ENCODE data around the gene CAMK1D. TPM values are rescaled to one million over a fixed set of nuclear protein-coding genes. Genes with fewer than 3 reads are reported as not detected.
"Not testable (repeated sequence)": the region's sequence is repeated elsewhere in the genome, so short reads cannot be mapped to it uniquely, and the experiment has no call there.

The CAMK1D gene
- total RNA-seq, 1 experiment from 2014 or later = 0.15 TPM

- DNase-seq (ENCODE audit: low spot score) = no peak
Observed at GRCh38 chr10:12340371-12340770, 9.0 kb upstream of the CAMK1D start.

DNA sequence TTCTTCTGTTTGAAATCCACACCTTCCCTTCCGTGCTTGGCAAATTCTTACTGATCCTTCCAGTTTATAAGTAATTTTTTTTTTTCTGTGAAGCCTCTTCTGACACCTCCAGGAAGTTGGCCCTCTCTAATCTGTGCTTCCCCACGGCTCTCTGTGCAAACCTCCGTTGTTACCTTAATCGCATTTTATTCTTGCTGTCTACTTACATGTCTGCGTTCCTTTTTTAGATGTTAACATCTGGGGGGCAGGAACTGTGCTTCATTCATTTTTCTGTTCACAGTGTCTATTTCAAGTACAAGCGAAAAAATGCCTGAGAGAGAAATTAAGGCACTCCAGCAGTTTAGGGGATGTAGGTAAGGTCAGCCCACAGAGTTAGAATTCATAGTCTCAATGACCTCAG is 8.4 kb upstream of the CAMK1D start:
- no peak for DNase-seq (ENCODE audit: low spot score)

DNA sequence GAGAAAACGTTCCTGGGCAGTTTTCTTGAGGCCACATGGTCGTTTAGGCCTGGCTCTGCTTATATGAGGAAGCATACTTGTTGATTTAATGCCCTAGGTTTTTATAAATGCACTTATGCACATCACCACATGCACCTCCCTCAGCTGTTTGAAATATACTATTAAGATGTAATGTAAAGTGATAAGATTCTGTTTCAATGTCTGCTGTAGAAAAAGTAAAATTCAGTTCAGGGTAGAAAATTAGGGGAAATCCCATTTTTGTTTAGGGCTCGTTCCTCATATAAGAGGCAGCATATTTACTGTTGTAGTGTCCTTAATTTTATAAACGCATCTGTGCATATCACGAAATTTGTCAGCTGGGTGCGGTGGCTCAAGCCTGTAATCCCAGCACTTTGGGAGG is 7.8 kb upstream of the CAMK1D start:
- DNase-seq (ENCODE audit: low spot score) = no peak

DNA sequence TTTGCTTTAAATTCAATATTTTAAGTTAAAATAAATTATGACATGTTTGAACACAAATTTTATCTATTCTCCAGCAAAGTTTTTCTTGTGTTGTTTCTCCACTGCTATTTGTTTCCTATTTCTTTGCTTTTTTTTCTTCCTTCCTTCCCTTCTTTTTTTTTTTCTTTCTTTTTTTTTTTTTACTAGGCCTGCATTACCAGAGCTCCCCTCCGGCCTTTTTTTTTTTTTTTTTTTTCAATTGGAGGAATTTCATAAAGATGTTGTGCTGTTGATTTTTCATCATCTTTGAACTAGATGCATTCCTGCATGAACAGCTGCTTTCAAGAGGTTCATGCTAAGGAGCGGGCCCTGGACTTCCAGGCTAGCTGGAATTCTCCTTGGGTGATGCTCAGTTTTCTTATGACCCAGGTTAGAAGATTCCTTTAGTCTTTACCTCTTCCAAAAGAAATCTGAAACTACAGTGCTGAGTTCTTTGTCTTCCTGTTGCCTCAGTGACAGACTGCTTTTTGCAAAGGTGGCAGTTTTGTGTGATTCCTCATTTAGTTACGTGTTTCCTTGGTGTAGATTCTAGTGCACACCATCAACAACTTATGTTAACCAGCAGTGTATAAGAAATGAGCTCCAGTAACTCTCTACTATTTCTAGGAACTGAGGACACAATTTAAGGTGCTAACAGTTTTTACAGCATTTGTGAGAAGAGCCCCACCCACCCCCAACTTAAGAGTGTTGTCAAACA is 4.8 kb upstream of the CAMK1D start:
- DNase-seq (ENCODE audit: low spot score) = no peak

DNA sequence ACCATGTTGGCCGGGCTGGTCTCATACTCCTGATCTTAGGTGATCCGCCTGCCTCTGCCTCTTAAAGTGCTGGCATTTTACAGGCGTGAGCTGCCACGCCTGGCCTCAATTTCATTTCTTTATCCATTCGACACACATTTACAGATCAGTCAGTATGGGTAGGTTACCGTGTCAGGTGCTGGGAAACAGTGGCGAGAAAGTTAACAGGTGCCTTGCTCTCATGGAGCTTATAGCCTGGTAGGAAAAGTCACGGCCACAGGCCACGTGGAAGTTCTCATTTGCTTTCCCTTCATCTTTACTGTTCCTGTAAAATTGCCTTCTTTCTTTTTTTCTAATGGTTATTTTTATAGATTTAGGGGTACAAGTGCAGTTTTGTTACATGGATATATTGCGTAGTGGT is 2.6 kb upstream of the CAMK1D start:
- DNase-seq (ENCODE audit: low spot score) = no peak

DNA sequence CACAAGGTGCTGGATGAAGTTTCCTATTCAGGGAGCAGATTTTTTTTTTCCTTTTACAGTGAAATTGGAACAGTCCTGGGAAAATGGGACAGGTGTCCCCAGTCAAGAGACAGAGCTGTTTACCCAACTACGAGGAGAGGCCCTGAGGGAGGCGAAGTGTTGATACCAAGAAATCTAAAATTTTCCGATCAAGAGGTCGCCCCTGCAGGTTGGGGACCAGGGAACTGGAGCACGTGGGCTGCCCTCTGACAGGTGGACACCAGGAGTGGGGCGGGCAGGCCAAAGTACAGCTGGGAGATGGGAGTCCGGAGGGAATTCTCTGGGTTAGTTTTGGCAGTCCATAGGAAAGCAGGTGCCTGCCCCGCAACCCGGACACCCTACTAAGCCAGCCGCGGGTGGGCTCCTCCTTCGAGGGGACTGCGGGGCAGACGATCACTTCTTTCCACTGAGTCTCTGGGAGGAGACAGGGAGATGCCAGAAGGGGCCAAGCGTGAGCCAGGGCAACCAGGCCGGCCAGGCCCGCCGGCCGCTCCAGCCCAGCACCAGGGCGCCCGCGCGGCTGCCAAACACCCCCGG is 965 bp upstream of the CAMK1D start:
- DNase-seq (ENCODE audit: low spot score) = no peak

DNA sequence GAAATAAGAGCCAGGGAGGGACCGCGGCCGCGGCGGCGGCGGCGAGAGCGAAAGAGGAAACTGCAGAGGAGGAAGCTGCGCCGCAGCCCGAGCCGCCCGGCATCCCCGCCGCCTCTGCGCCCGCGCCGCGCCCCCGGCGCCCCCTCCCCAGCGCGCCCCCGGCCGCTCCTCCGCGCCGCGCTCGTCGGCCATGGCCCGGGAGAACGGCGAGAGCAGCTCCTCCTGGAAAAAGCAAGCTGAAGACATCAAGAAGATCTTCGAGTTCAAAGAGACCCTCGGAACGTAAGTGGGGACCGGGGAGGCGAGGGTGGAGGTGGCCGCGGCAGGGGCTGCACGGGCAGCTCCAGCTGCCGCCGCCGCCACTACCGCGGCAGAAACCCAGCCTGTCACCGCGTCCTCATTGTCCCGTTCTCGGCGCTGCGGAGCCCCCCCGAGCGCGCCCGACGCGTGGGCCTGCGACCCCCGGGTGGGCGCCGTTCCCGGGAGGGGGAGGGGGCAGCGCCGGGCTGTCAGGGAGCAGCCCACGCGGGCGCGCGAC is 351 bp downstream of the CAMK1D start:
- DNase-seq (ENCODE audit: low spot score) = no peak

- peak; percentile 16 for DNase-seq (ENCODE audit: low spot score)
Observed at GRCh38 chr10:12350167-12350872, 973 bp downstream of the CAMK1D start.

- DNase-seq (ENCODE audit: low spot score) = no peak
Observed at GRCh38 chr10:12350925-12351324, 1.6 kb downstream of the CAMK1D start.

GRCh38 chr10:12351447-12351846 is 2.1 kb downstream of the CAMK1D start:
- DNase-seq (ENCODE audit: low spot score) = no peak

DNA sequence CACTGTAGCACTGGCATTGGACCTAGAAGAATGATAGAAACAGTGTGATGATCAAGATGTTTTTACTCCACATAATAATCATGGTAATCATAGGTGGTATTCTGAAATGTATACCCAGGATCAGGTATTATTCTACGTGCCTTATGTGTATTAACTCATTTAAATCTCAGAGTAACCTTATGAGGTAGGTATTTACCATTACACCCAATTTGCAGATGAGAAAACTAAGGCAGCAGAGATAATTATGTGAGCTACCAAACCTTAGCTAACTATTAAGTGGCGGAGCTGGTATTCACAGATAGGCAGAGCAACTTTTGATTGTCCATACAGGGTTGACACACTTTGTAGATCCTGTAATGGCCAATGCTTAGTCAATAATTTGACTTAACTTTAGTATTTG is 2.5 kb downstream of the CAMK1D start:
- DNase-seq (ENCODE audit: low spot score) = no peak

GRCh38 chr10:12353399-12354242 is 4.3 kb downstream of the CAMK1D start:
- DNase-seq (ENCODE audit: low spot score) = no peak

DNA sequence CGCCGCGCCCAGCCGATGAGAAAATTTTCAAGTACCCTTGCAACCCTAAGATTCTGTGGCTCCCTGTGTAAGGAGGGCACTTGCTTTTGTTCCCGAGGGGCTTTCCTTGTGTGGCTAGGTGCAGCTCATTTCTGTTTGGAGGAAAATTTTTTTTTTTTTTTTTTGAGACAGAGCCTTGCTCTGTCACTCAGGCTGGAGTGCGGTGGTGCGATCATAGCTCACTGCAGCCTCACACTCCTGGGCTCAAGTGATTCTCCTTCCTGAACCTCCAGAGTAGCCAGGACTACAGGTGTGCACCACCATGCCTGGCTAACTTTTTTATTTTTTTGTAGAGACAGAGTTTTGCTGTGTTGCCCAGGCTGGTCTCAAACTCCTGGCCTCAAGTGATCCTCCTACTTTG is 5.3 kb downstream of the CAMK1D start:
- DNase-seq (ENCODE audit: low spot score) = not testable (repeated sequence)

- no peak for DNase-seq (ENCODE audit: low spot score)
Observed at GRCh38 chr10:12355384-12355783, 6.0 kb downstream of the CAMK1D start.

- DNase-seq (ENCODE audit: low spot score) = no peak
Observed at GRCh38 chr10:12357525-12358151, 8.3 kb downstream of the CAMK1D start.

DNA sequence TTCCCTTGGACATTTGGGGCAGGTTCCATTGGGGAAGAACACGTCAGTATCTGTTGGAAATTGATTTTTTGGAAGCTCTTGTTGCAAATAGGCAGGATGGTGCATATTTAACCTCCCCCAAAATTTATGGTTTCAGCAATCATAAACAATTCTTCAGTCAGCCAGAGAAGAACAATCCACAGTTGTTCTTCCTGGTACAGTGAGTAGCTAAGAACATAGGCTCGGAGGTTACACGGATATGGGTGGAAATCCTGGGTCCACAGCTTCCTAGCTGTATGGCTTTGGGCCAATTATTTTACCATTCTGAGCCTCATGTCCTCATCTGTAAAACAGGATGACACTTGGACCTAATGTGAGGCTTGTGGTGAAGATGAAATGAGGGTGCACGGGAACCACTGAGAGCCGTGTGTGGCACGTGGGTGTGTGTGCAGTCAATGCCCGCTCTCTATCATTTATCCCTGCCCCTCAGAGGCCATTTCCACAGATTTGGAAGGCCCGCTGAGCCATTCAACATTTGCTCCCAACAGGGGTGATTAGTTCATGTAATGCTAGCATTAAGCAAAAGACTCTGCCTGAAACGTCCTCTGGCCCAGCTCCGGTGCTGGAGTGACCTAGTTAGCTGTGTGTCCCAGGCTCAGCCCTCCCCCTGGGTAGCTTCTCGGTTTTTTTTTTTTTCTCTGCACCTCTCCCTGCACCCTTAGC is 9.7 kb downstream of the CAMK1D start:
- no peak for DNase-seq (ENCODE audit: low spot score)

GRCh38 chr10:12360461-12360860 is 11.1 kb downstream of the CAMK1D start:
- DNase-seq (ENCODE audit: low spot score) = no peak

DNA sequence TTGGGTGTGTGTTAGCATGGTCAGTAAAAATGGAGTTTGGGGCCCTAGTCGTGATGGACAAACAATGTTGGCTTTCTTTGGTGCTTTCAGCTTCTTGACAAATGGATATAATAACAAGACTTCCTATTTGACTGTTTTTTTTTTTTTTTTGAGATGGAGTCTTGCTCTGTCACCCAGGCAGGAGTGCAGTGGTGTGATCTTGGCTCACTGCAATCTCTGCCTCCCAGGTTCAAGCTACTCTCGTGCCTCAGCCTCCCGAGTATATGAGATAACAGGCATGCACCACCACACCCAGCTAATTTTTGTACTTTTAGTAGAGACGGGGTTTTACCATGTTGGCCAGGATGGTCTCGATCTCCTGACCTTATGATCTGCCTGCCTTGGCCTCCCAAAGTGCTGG is 11.8 kb downstream of the CAMK1D start:
- not testable (repeated sequence) for DNase-seq (ENCODE audit: low spot score)

DNA sequence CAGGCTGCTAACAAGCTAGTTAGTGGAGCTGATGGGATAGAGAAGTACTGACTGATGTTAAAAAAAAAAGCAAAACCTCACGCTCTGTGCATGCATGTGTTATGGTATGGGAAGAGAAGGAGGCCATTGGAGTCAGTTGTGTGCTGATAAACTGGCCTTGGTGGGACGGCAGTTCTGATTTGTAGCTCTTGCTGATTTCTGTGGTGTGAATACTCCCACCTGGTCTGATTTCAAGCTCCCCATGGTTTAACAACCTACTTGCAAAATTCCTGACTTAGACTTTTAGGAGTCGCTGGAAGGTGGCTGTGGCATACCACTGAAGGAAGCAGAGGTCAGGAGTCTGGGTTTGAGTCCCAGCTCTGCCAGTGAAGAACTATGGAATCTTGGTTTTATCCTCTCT is 15.2 kb downstream of the CAMK1D start:
- DNase-seq (ENCODE audit: low spot score) = no peak

DNA sequence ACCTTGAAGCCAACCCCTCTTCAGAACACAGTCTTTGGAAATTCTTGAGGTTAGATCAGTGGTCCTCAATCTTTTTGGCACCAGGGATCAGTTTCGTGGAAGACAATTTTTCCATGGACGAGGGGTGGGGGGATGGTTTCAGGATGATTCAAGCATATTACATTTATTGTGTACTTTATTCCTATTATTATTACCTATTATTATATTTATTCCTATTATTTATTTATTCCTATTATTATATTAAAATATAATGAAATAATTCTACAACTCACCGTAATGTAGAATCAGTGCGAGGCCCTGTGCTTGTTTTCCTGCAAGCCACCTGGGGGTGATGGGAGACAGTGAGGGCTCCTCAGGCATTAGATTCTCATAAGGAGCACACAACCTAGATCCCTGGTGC is 17.9 kb downstream of the CAMK1D start:
- no peak for DNase-seq (ENCODE audit: low spot score)

GRCh38 chr10:12369982-12370381 is 20.6 kb downstream of the CAMK1D start:
- no peak for DNase-seq (ENCODE audit: low spot score)
